Skeletal muscle satellite cell (primary cell): ENCODE measurements around the gene TBC1D12. TPM values are rescaled to one million over a fixed set of nuclear protein-coding genes. Genes with fewer than 3 reads are reported as not detected.

ENCODE experiments used
- H3K27me3 ChIP-seq: 2 replicates; pipeline ENCODE4 v1.7.0; 2013; ENCODE audit warnings: low read length; ENCODE audit not compliant: control insufficient read depth, insufficient read depth
- H3K36me3 ChIP-seq: 2 replicates; pipeline ENCODE4 v1.7.0; 2013; ENCODE audit warnings: mild to moderate bottlenecking, control low read depth, low read length; ENCODE audit not compliant: insufficient read depth
- H3K4me1 ChIP-seq: 2 replicates; pipeline ENCODE4 v1.7.0; 2013; ENCODE audit warnings: low read length; ENCODE audit not compliant: control insufficient read depth, insufficient read depth
- H3K4me2 ChIP-seq: 2 replicates; pipeline ENCODE4 v1.7.0; 2013; ENCODE audit warnings: mild to moderate bottlenecking, low read length
- H3K4me3 ChIP-seq: 2 replicates; pipeline ENCODE4 v1.7.0; 2013; ENCODE audit warnings: low read length
- H3K9ac ChIP-seq: 2 replicates; pipeline ENCODE4 v1.7.0; 2013; ENCODE audit warnings: mild to moderate bottlenecking, low read depth, low read length, moderate library complexity
- H3K9me3 ChIP-seq: replicated peaks from 2 replicates; pipeline ENCODE4 v1.7.0; 2013; ENCODE audit warnings: mild to moderate bottlenecking, control low read depth, low read length
- total RNA-seq: library from RNA; depleted of rRNA; stranded (reverse); fragments of >200 nt; gene quantifications from 2 replicates; pipeline ENCODE4 v1.2.3, GENCODE V29; 2012; rRNA removed

The TBC1D12 gene
- total RNA-seq: 9.6 and 11.1 TPM in 2 replicates

- Histone ChIP-seq H3K4me3 (peak within 1 kb of the TSS; percentile 76), H3K9me3 (no peaks in the 10 kb centered on the region), H3K4me1 (peaks cover 17% of the 10 kb centered on the region), H3K4me2 (peak within 1 kb of the TSS; percentile 78), H3K27me3 (no peaks in the 10 kb centered on the region), H3K36me3 (no peaks in the 10 kb centered on the region), H3K9ac (peak within 1 kb of the TSS; percentile 91)
Measured at GRCh38 chr10:94402204-94402842, at the start of gene TBC1D12. Gene TBC1D12 (plus strand): TSS chr10:94402541. CDS start chr10:94402614, 73 bp downstream.

- H3K9me3 ChIP-seq: no peaks in the 10 kb centered on the region
- peaks cover 61% of the 10 kb centered on the region for H3K36me3 ChIP-seq
- H3K9ac ChIP-seq: no peak overlapping the region
- H3K4me3 ChIP-seq: no peak overlapping the region
- peaks cover 6% of the 10 kb centered on the region for H3K4me1 ChIP-seq
- H3K4me2 ChIP-seq: no peak overlapping the region
- no peaks in the 10 kb centered on the region for H3K27me3 ChIP-seq
Measured at GRCh38 chr10:94353336-94353735, 49.0 kb upstream of the TBC1D12 start.

GRCh38 chr10:94355841-94356240, 46.5 kb upstream of the TBC1D12 start:
- peaks cover 13% of the 10 kb centered on the region for H3K4me1 ChIP-seq
- H3K27me3 ChIP-seq: no peaks in the 10 kb centered on the region
- no peak overlapping the region for H3K4me3 ChIP-seq
- H3K36me3 ChIP-seq: peaks cover 49% of the 10 kb centered on the region
- no peak overlapping the region for H3K4me2 ChIP-seq
- no peaks in the 10 kb centered on the region for H3K9me3 ChIP-seq
- no peak overlapping the region for H3K9ac ChIP-seq

- no peak overlapping the region for H3K4me3 ChIP-seq
- no peaks in the 10 kb centered on the region for H3K27me3 ChIP-seq
- peaks cover 41% of the 10 kb centered on the region for H3K36me3 ChIP-seq
- H3K9me3 ChIP-seq: no peaks in the 10 kb centered on the region
- no peak overlapping the region for H3K4me2 ChIP-seq
- H3K9ac ChIP-seq: no peak overlapping the region
- peaks cover 24% of the 10 kb centered on the region for H3K4me1 ChIP-seq
Measured at GRCh38 chr10:94357193-94357592, 45.1 kb upstream of the TBC1D12 start.

GRCh38 chr10:94358480-94358879, 43.9 kb upstream of the TBC1D12 start:
- Histone ChIP-seq H3K27me3 (no peaks in the 10 kb centered on the region), H3K4me1 (peaks cover 28% of the 10 kb centered on the region), H3K4me2 (peak overlapping the region; percentile 76), H3K36me3 (peaks cover 31% of the 10 kb centered on the region), H3K9ac (peak overlapping the region; percentile 15), H3K9me3 (no peaks in the 10 kb centered on the region), H3K4me3 (peak overlapping the region; percentile 42)

- Histone ChIP-seq H3K9ac (peak overlapping the region; percentile 84), H3K36me3 (peaks cover 10% of the 10 kb centered on the region), H3K4me3 (peak overlapping the region; percentile 77), H3K27me3 (no peaks in the 10 kb centered on the region), H3K9me3 (no peaks in the 10 kb centered on the region), H3K4me1 (peaks cover 28% of the 10 kb centered on the region), H3K4me2 (peak overlapping the region; percentile 92)
Measured at GRCh38 chr10:94361171-94361794, 41.1 kb upstream of the TBC1D12 start.

- H3K36me3 ChIP-seq: no peaks in the 10 kb centered on the region
- H3K27me3 ChIP-seq: no peaks in the 10 kb centered on the region
- peak within 1 kb of the TSS; percentile 77 for H3K4me3 ChIP-seq
- H3K9ac ChIP-seq: peak within 1 kb of the TSS; percentile 84
- peaks cover 28% of the 10 kb centered on the region for H3K4me1 ChIP-seq
- H3K9me3 ChIP-seq: no peaks in the 10 kb centered on the region
- peak within 1 kb of the TSS; percentile 92 for H3K4me2 ChIP-seq
Measured at GRCh38 chr10:94362360-94363250, 39.7 kb upstream of the TBC1D12 start, which contains the start of gene NOC3L. Gene NOC3L (minus strand): TSS chr10:94362939. CDS start chr10:94362838, 101 bp downstream.

- Histone ChIP-seq H3K4me3 (peak overlapping the region; percentile 77), H3K4me2 (peak overlapping the region; percentile 92), H3K36me3 (no peaks in the 10 kb centered on the region), H3K9me3 (no peaks in the 10 kb centered on the region), H3K9ac (peak overlapping the region; percentile 84), H3K4me1 (peaks cover 23% of the 10 kb centered on the region), H3K27me3 (no peaks in the 10 kb centered on the region)
Measured at GRCh38 chr10:94363251-94363565, 39.1 kb upstream of the TBC1D12 start.

GRCh38 chr10:94364482-94364881, 37.9 kb upstream of the TBC1D12 start:
- Histone ChIP-seq H3K4me3 (no peak overlapping the region), H3K4me2 (no peak overlapping the region), H3K27me3 (no peaks in the 10 kb centered on the region), H3K36me3 (no peaks in the 10 kb centered on the region), H3K4me1 (peaks cover 14% of the 10 kb centered on the region), H3K9ac (no peak overlapping the region), H3K9me3 (no peaks in the 10 kb centered on the region)

- Histone ChIP-seq H3K4me3 (no peak overlapping the region), H3K27me3 (no peaks in the 10 kb centered on the region), H3K4me2 (no peak overlapping the region)
Measured at GRCh38 chr10:94366382-94366781, 36.0 kb upstream of the TBC1D12 start.

GRCh38 chr10:94370501-94370900, 31.8 kb upstream of the TBC1D12 start:
- Histone ChIP-seq H3K27me3 (no peaks in the 10 kb centered on the region), H3K4me3 (no peak overlapping the region), H3K4me1 (no peaks in the 10 kb centered on the region), H3K9me3 (no peaks in the 10 kb centered on the region), H3K4me2 (no peak overlapping the region), H3K36me3 (no peaks in the 10 kb centered on the region), H3K9ac (no peak overlapping the region)

More at GRCh38 chr10:94366382-94366781, 36.0 kb upstream of the TBC1D12 start:
- Histone ChIP-seq H3K36me3 (no peaks in the 10 kb centered on the region), H3K4me1 (peaks cover 10% of the 10 kb centered on the region), H3K9ac (no peak overlapping the region), H3K9me3 (no peaks in the 10 kb centered on the region)
